Measurements from ENCODE around the gene TTLL5.

DNA sequence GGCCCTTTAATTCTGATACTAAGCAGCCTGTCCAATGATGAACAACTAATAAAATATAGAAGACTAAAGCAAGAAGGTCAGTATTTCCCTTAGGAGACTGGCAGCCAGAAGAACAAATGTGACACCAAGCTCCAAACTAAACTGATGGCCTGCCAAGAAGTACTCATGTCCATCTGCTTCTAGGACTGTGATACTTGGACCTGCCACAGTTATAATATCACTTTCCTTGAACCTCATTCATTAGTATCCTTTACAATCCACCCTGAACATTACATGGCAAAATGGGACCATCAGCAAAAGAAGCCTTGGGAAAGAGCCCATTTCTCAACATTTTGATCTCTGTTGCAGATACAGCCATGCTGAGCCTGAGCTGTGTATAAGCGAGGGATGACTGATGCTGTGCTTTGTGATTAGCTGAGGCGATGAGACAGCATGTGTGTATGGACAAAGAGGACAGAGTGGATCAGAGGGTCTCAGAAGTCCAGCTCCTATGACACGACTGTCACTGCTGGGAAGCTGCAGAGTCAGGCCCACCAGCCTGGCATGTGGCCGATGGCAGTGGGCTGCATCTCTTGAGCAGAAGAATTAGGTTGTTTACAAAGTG is 246.8 kb downstream of the TTLL5 start:
- no peak for TF ChIP-seq POLR2AphosphoS5 (IDR thresholded peaks at IDR 0.05; ENCODE audit: low read depth, low read length)
- TF ChIP-seq, protein P1, sequence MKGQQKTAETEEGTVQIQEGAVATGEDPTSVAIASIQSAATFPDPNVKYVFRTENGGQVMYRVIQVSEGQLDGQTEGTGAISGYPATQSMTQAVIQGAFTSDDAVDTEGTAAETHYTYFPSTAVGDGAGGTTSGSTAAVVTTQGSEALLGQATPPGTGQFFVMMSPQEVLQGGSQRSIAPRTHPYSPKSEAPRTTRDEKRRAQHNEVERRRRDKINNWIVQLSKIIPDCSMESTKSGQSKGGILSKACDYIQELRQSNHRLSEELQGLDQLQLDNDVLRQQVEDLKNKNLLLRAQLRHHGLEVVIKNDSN (IDR thresholded peaks at IDR 0.05; ENCODE audit: borderline replicate concordance, low read depth) = no peak
- TF ChIP-seq EZH2phosphoT487 (IDR thresholded peaks at IDR 0.05; ENCODE audit: borderline replicate concordance, low read depth) = no peak
- TF ChIP-seq, protein P2, sequence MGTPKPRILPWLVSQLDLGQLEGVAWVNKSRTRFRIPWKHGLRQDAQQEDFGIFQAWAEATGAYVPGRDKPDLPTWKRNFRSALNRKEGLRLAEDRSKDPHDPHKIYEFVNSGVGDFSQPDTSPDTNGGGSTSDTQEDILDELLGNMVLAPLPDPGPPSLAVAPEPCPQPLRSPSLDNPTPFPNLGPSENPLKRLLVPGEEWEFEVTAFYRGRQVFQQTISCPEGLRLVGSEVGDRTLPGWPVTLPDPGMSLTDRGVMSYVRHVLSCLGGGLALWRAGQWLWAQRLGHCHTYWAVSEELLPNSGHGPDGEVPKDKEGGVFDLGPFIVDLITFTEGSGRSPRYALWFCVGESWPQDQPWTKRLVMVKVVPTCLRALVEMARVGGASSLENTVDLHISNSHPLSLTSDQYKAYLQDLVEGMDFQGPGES (IDR thresholded peaks at IDR 0.05; ENCODE audit: low read depth, low read length) = no peak
- TF ChIP-seq, protein P3, sequence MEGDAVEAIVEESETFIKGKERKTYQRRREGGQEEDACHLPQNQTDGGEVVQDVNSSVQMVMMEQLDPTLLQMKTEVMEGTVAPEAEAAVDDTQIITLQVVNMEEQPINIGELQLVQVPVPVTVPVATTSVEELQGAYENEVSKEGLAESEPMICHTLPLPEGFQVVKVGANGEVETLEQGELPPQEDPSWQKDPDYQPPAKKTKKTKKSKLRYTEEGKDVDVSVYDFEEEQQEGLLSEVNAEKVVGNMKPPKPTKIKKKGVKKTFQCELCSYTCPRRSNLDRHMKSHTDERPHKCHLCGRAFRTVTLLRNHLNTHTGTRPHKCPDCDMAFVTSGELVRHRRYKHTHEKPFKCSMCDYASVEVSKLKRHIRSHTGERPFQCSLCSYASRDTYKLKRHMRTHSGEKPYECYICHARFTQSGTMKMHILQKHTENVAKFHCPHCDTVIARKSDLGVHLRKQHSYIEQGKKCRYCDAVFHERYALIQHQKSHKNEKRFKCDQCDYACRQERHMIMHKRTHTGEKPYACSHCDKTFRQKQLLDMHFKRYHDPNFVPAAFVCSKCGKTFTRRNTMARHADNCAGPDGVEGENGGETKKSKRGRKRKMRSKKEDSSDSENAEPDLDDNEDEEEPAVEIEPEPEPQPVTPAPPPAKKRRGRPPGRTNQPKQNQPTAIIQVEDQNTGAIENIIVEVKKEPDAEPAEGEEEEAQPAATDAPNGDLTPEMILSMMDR (IDR thresholded peaks at IDR 0.05) = no peak
- TF ChIP-seq EP300 (IDR thresholded peaks at IDR 0.05; ENCODE audit: borderline replicate concordance in 1 of 2, low read depth in 1 of 2, low read length in 1 of 2) = no peak

All from SK-N-SH (cell line).